HepG2 (cell line): ENCODE measurements around the gene USP25.

ENCODE experiments used
- ZNF235 ChIP-seq: sonication (generic); formaldehyde crosslinking; IDR thresholded peaks from 2 replicates; pipeline ENCODE4 v1.8.1; 2023; ENCODE audit warnings: mild to moderate bottlenecking, missing genetic modification reagents, borderline replicate concordance
- TF ChIP-seq, protein P1 (sequence below): sonication (generic); formaldehyde crosslinking; IDR thresholded peaks from 2 replicates; pipeline ENCODE4 v1.5.0; 2020; ENCODE audit warnings: mild to moderate bottlenecking, missing genetic modification reagents, moderate library complexity

DNA sequence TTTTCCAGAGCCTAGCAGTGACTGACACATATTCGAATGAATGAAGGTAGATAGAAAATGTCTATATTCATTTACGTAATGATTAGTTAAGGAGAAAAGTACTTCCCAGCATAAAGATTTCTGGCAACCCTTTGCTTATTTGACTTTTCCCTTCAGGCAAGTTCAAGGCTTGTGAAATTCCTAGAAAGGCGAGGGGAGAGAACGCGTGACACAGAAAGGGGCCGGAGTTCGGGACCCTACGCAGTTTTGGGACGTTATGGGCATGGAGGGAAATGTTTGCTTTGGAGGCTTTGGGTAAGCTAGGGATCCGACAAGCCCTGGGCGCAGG, 472 bp upstream of the USP25 start:
- TF ChIP-seq ZNF235: no peak
- TF ChIP-seq, protein P1, sequence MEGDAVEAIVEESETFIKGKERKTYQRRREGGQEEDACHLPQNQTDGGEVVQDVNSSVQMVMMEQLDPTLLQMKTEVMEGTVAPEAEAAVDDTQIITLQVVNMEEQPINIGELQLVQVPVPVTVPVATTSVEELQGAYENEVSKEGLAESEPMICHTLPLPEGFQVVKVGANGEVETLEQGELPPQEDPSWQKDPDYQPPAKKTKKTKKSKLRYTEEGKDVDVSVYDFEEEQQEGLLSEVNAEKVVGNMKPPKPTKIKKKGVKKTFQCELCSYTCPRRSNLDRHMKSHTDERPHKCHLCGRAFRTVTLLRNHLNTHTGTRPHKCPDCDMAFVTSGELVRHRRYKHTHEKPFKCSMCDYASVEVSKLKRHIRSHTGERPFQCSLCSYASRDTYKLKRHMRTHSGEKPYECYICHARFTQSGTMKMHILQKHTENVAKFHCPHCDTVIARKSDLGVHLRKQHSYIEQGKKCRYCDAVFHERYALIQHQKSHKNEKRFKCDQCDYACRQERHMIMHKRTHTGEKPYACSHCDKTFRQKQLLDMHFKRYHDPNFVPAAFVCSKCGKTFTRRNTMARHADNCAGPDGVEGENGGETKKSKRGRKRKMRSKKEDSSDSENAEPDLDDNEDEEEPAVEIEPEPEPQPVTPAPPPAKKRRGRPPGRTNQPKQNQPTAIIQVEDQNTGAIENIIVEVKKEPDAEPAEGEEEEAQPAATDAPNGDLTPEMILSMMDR (CRISPR knock-in tag): no peak
